T-helper 2 cell treated with Interferon-gamma antibody and Interleukin-4, amounts not matched to agents 100 ng/mL and 5 ng/mL, for 36 hours (primary cell): ENCODE measurements around the gene NME8. TPM values are rescaled to one million over a fixed set of nuclear protein-coding genes. Genes with fewer than 3 reads are reported as not detected.

ENCODE experiments used
- intact Hi-C: fragments of 100-400 bp; cut with micrococcal nuclease; formaldehyde crosslinking; loops from one replicate; pipeline ENCODE4 v1.15.1; 2023
- total RNA-seq: library from RNA; stranded (reverse); gene quantifications from 2 replicates; pipeline ENCODE4 v1.2.3, GENCODE V29; 2022

NME8 gene
- total RNA-seq, 1 donor from 2014 or later, result not detected

DNA sequence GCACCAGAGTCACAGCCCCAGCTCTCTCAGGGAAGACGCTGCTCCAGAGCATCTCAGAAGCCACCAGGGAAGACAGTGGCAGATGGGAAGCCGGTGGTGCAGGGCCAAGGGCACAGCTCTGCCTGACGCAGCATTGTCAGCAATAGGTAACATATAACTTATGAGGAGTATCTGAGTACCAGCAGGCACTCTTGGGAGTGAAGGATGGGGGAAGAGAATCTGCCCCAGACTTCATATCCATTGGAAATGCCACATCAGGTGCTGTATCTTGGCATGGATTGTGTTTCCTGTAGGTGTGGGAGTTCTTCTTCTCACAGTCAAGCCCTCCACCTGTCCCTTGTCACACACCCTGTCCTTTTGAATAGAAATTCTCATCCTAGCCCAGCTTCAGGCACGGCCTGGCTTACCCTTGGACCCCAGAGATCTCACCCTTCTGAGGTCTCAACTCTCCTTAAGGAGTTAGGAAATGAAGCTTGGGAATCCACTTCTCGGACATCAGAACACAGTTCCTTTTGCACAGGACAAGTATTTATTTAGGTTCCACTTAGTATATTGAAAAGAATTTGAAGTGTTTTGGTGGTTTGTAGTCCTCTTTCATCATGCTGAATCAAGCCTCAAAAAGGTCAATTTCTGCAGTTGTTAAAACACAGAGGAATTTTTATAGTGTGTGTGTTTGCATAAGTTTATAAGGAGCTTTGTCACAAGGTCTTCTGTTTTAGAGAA is 82.0 kb downstream of the NME8 start:
- intact Hi-C loops, result no loop called here

DNA sequence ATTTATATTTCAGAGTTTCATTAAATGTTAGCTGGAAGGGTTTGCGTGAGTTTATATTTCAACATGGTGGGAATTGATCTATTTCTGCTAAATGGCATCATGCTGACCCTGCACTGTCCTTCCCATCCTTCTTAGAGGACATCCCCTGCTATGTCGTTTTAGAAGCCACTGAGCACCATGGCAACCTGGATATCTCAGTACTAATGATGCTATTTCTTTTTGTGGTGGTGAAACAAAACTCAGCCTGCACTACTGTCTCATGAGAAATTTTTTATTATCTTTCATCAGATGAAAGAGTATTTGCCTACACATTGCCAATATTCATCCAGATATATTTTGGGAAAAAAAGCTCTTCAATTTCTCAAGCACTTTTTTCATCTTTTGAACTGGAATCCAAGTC is 84.1 kb downstream of the NME8 start:
- intact Hi-C loops, result no loop called here

- intact Hi-C loops, result no loop called here
Observed at GRCh38 chr7:37933018-37933566, 84.7 kb downstream of the NME8 start.

DNA sequence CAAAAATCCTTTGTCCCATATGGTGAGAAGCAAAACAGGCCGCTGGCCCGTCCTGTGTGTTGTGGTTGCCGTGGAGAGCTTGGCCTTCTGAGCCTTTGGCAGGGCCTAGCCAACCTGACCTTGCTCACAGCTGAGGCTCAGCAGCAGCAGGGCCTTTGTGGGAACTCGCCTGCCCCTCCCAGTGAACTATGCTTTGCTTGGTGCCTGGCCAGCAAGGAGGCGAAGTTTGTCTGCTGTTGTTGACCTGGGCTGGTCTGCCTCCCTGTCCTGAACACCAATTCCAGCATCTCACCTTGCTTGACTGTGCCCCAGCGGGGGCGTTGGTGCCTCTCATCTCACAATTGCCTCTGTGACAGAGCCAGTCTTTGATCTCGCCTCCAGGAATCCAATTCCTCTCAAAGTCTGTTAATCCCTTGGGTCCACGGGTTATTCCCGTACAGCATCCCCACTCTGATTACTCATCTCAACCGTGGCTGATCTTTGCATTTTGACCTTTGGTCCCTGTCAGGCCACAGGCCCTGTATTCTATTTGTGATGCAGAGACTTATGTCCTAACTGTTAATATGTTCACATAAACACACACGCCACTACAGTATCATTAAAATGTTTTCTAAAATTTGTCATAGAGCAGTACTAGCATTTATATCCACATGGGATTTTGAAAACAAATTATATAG is 94.7 kb downstream of the NME8 start:
- intact Hi-C loops, result no loop called here

- intact Hi-C loops, result no loop called here
Observed at GRCh38 chr7:37943905-37944736, 95.7 kb downstream of the NME8 start.

- intact Hi-C loops, result no loop called here
Observed at GRCh38 chr7:37944737-37945054, 96.3 kb downstream of the NME8 start.

- intact Hi-C loops, result no loop called here
Observed at GRCh38 chr7:37945336-37945735, 96.9 kb downstream of the NME8 start.

DNA sequence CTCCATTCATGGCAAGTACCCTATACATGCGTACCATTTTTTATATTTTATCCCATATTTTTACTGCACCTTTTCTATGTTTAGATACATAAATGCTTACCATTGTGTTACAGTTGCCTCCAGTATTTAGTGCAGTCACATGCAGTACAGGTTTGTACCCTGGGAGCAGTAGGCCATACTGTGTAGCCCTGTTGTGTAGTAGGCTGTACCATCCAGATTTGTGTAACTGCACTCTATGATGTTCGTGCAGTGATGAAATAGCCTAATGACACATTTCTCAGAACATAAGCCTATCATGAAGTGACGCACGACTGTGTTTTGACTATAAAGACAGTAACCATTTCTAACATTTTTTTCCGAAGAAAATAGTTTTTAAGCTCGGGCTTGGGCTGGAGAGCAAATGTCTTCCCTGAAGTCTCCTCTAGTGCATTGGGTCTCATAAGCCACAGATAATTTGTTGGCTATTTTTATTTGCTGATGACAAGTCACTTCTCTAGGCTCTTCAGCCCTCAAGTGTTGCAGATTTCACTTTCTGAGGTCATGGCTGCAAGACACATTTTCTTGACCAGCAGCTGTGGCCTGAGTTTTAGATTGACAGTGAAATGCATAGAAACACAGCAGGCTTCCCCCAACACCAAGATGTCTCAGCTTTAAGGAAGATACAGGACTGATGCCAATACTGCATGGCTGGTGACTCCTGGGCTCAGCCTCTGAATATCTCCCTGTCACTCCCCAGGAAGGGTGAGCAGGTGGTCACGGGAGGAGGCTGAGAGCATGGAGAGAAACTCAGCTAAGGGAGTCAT is 98.9 kb downstream of the NME8 start:
- intact Hi-C loops, result no loop called here

DNA sequence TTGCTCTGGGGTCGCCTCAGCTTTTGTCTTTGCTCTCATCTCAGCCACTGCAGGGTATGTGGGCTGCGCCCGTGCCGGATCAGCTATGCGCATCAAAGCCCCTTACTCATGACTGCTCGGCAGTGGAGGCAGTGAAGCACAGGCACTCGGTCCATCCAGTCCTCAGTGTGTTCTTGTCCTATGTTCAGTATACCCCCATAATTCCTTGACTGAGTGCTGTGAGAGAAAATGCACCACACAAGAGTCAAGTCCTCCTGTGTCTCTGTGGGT is 99.5 kb downstream of the NME8 start:
- intact Hi-C loops, result no loop called here

Other genes starting within 250 kb of the NME8 start
- gene GPR141, start 164.8 kb upstream of the NME8 start, total RNA-seq, result not detected in 2 replicates
- gene SFRP4, start 68.2 kb downstream of the NME8 start, total RNA-seq, result not detected in 2 replicates
- gene EPDR1, start 72.0 kb downstream of the NME8 start, total RNA-seq, result 0.20 and 0.36 TPM in 2 replicates